GM12878 (cell line): ENCODE measurements around the gene TIMP2. TPM values are rescaled to one million over a fixed set of nuclear protein-coding genes. Genes with fewer than 3 reads are reported as not detected.

Experiments used
- BCL11A ChIP-seq: IDR thresholded peaks from 2 replicates; pipeline ENCODE4 v1.6.1; 2011; ENCODE audit warnings: low read depth, low read length
- NFIC ChIP-seq: IDR thresholded peaks from 2 replicates; pipeline ENCODE4 v1.6.1; 2012; ENCODE audit warnings: low read depth, mild to moderate bottlenecking, inconsistent platforms, low read length, moderate library complexity
- POLR2A ChIP-seq: IDR thresholded peaks from 2 replicates; pipeline ENCODE4 v1.6.1; 2011; ENCODE audit warnings: low read depth, mild to moderate bottlenecking, low read length
- POLR2AphosphoS2 ChIP-seq: IDR thresholded peaks from 2 replicates; pipeline ENCODE4 v1.6.1; 2011; ENCODE audit warnings: low read depth, mild to moderate bottlenecking, low read length, improper control_type of control experiment, moderate library complexity
- RAD51 ChIP-seq: fragments of 450-650 bp; IDR thresholded peaks from 2 replicates; pipeline ENCODE4 v1.6.1; 2016; ENCODE audit warnings: moderate library complexity, mild to moderate bottlenecking, inconsistent platforms
- SUPT20H ChIP-seq: IDR thresholded peaks from 2 replicates; pipeline ENCODE4 v1.6.1; 2011; ENCODE audit warnings: low read depth, mild to moderate bottlenecking, low read length, moderate library complexity, borderline replicate concordance; ENCODE audit not compliant: control insufficient read depth
- polyA plus RNA-seq, 11 experiments: library from polyadenylated mRNA; depleted of rRNA in 4 of 11; unstranded in 6 of 11; stranded (reverse) in 5 of 11; fragments of >200 nt; fragmentation: Nextera tagmentation in 4 of 11; fragmentation: Illumina TruSeq in 1 of 11; extraction: Ambion mirVana in 4 of 11; extraction: Trizol in 1 of 11; gene quantifications; 1 replicate in 1 of 11; 2 replicates in 10 of 11; pipeline versions ENCODE4 v1.2.1 to v1.2.3, GENCODE V29; 2011 to 2016; ENCODE audit warnings: inconsistent platforms in 2 of 11, missing spikeins in 2 of 11, low read depth in 1 of 11
- total RNA-seq, 4 experiments: library from RNA; depleted of rRNA in 3 of 4; stranded (reverse); fragments of >200 nt in 3 of 4; fragmentation: Illumina TruSeq in 1 of 4; extraction: Trizol in 1 of 4; gene quantifications; 2 replicates each; pipeline versions ENCODE4 v1.2.1 to v1.2.3, GENCODE V29; 2013 to 2021
- TF ChIP-seq, protein P1 (sequence below): fragments of 450-650 bp; IDR thresholded peaks from 2 replicates; pipeline ENCODE4 v1.6.1; 2017; ENCODE audit warnings: borderline replicate concordance
- TF ChIP-seq, protein P2 (sequence below): fragments of 450-650 bp; IDR thresholded peaks from 2 replicates; pipeline ENCODE4 v1.6.1; 2016; ENCODE audit warnings: mild to moderate bottlenecking, moderate library complexity, borderline replicate concordance

The TIMP2 gene
- total and polyA plus RNA-seq, 10 of the 15 experiments (the other 5 are each of a cell fraction or from before 2014, with no cell fraction given) = 0.03 to 0.41 (median 0.04) TPM; not detected in 7

DNA sequence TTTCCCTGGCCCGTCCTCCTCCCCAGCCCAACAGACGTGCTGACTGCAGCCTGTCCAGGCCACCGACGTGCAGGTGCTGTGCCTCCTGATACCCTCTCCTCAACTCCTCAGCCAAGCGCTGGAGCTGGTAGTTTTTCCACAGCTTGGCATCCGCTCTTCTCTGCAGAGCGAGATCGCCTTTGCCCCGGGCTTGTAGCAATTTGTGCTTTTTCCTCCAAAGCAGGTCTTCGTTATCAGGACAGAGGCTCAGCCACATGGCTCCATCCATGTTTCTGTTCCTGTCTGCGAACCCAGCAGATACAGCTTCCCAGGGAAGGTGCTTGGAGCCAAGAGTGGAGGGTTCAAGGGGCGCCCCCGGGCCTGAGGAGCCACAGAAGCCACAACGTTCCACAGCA, 33.1 kb downstream of the TIMP2 start (continued):
- TF ChIP-seq, protein P1, sequence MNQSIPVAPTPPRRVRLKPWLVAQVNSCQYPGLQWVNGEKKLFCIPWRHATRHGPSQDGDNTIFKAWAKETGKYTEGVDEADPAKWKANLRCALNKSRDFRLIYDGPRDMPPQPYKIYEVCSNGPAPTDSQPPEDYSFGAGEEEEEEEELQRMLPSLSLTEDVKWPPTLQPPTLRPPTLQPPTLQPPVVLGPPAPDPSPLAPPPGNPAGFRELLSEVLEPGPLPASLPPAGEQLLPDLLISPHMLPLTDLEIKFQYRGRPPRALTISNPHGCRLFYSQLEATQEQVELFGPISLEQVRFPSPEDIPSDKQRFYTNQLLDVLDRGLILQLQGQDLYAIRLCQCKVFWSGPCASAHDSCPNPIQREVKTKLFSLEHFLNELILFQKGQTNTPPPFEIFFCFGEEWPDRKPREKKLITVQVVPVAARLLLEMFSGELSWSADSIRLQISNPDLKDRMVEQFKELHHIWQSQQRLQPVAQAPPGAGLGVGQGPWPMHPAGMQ = no peak
- TF ChIP-seq NFIC (no peak), POLR2AphosphoS2 (no peak), RAD51 (no peak), POLR2A (no peak), SUPT20H (no peak), BCL11A (no peak)
- TF ChIP-seq, protein P2, sequence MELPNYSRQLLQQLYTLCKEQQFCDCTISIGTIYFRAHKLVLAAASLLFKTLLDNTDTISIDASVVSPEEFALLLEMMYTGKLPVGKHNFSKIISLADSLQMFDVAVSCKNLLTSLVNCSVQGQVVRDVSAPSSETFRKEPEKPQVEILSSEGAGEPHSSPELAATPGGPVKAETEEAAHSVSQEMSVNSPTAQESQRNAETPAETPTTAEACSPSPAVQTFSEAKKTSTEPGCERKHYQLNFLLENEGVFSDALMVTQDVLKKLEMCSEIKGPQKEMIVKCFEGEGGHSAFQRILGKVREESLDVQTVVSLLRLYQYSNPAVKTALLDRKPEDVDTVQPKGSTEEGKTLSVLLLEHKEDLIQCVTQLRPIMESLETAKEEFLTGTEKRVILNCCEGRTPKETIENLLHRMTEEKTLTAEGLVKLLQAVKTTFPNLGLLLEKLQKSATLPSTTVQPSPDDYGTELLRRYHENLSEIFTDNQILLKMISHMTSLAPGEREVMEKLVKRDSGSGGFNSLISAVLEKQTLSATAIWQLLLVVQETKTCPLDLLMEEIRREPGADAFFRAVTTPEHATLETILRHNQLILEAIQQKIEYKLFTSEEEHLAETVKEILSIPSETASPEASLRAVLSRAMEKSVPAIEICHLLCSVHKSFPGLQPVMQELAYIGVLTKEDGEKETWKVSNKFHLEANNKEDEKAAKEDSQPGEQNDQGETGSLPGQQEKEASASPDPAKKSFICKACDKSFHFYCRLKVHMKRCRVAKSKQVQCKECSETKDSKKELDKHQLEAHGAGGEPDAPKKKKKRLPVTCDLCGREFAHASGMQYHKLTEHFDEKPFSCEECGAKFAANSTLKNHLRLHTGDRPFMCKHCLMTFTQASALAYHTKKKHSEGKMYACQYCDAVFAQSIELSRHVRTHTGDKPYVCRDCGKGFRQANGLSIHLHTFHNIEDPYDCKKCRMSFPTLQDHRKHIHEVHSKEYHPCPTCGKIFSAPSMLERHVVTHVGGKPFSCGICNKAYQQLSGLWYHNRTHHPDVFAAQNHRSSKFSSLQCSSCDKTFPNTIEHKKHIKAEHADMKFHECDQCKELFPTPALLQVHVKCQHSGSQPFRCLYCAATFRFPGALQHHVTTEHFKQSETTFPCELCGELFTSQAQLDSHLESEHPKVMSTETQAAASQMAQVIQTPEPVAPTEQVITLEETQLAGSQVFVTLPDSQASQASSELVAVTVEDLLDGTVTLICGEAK = no peak
